HG03457 (cell line): Measurements from ENCODE around the gene KIF23.
"Not testable (repeated sequence)": the region's sequence is repeated elsewhere in the genome, so short reads cannot be mapped to it uniquely, and the experiment has no call there.

Experiments used
- ATAC-seq: cut with Tn5 transposase; IDR thresholded peaks from one replicate; pipeline ENCODE4 v1.9.1; 2021; ENCODE audit warnings: moderate number of reproducible peaks; ENCODE audit not compliant: unreplicated experiment

Gene KIF23

GRCh38 chr15:69413822-69414700 is at the start of gene KIF23:
KIF23 (plus strand) TSS chr15:69414349; CDS start chr15:69414466, 117 bp downstream.
- ATAC-seq = peak; percentile 82

- ATAC-seq = no peak
Observed at GRCh38 chr15:69367236-69367635, 46.9 kb upstream of the KIF23 start.

- ATAC-seq = no peak
Observed at GRCh38 chr15:69369631-69370030, 44.5 kb upstream of the KIF23 start.

- ATAC-seq = no peak
Observed at GRCh38 chr15:69373406-69373805, 40.7 kb upstream of the KIF23 start.

- ATAC-seq = no peak
Observed at GRCh38 chr15:69375151-69375790, 38.9 kb upstream of the KIF23 start.

GRCh38 chr15:69377216-69377970 is 36.8 kb upstream of the KIF23 start:
- no peak for ATAC-seq

GRCh38 chr15:69380100-69380725 is 33.9 kb upstream of the KIF23 start:
- ATAC-seq = no peak

GRCh38 chr15:69380726-69381105 is 33.4 kb upstream of the KIF23 start:
- no peak for ATAC-seq

- ATAC-seq = not testable (repeated sequence)
Observed at GRCh38 chr15:69382176-69382575, 32.0 kb upstream of the KIF23 start.

GRCh38 chr15:69384066-69384465 is 30.1 kb upstream of the KIF23 start:
- ATAC-seq = not testable (repeated sequence)

- no peak for ATAC-seq
Observed at GRCh38 chr15:69384626-69385598, 29.2 kb upstream of the KIF23 start.

- no peak for ATAC-seq
Observed at GRCh38 chr15:69385831-69386230, 28.3 kb upstream of the KIF23 start.

GRCh38 chr15:69386284-69386683 is 27.9 kb upstream of the KIF23 start:
- ATAC-seq = no peak

GRCh38 chr15:69388260-69388705 is 25.9 kb upstream of the KIF23 start:
- no peak for ATAC-seq

GRCh38 chr15:69389426-69389825 is 24.7 kb upstream of the KIF23 start:
- ATAC-seq = no peak

GRCh38 chr15:69390575-69390974 is 23.6 kb upstream of the KIF23 start:
- no peak for ATAC-seq

GRCh38 chr15:69391046-69391757 is 22.9 kb upstream of the KIF23 start:
- no peak for ATAC-seq

GRCh38 chr15:69392352-69392751 is 21.8 kb upstream of the KIF23 start:
- no peak for ATAC-seq

GRCh38 chr15:69393831-69394491 is 20.2 kb upstream of the KIF23 start:
- ATAC-seq = no peak
